GM19324 (cell line): Measurements from ENCODE around the gene UBN1.
"Not testable (repeated sequence)": the region's sequence is repeated elsewhere in the genome, so short reads cannot be mapped to it uniquely, and the experiment has no call there.

Source experiments
- ATAC-seq: cut with Tn5 transposase; IDR thresholded peaks from one replicate; pipeline ENCODE4 v1.9.1; 2021; ENCODE audit warnings: mild to moderate bottlenecking, moderate library complexity; ENCODE audit not compliant: unreplicated experiment, low FRiP score

Gene UBN1

GRCh38 chr16:4925293-4925607, 78.0 kb downstream of the UBN1 start:
- ATAC-seq, result no peak

DNA sequence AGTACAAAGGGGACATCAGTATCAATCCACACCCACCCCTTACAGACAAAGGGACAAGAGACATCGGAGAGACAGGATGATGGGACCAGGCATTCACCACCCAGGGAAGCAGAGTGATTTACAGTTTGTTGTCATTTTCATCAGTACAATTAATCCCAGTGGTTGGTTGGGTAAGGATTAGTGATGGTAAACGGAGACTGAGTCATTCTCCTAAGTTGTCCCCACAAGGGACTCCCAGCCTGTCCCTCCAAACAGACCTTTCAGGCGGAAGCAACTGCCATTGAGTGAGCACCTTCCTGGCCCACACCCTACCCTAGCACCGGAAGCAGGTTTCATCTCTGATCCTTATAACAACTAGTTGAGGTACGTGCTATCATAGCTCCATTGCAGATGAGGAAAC, 78.5 kb downstream of the UBN1 start:
- ATAC-seq, result no peak

DNA sequence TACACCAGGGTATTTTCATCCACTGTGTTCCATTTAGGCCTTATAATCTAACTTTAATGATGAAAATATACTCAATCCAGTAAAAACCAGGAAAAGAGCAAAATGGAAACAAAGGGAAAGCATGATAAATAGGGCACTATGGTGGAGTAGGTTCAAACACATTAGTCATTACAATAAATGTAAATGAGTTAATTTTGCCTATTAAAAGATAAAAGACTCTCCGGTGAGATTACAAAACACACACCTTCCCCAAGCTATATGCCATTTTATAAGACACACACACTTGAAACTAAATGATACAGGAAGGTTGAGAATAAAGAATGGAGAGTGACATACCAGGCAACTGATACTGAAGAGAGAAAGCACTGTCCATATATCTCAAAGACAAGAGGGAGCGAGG, 79.6 kb downstream of the UBN1 start:
- ATAC-seq, result no peak

DNA sequence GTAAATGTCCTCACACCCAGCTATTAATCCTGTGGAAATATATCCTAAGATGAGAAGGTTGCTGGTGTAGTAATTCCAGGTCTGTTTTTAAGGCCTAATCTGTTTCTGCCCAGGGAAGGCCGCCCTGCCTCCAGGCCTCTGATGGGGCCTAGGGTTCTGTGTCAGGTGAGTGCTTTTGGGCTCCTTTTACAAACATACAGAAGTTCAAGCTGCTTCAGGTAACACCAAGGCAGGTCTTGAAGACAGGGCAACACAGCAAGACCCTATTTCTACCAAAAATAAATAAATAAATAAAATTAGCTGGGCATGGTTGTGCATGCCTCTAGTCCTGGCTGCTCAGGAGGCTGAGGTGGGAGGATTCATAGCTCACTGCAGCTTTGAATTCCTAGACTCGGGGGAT, 80.4 kb downstream of the UBN1 start:
- no peak for ATAC-seq

DNA sequence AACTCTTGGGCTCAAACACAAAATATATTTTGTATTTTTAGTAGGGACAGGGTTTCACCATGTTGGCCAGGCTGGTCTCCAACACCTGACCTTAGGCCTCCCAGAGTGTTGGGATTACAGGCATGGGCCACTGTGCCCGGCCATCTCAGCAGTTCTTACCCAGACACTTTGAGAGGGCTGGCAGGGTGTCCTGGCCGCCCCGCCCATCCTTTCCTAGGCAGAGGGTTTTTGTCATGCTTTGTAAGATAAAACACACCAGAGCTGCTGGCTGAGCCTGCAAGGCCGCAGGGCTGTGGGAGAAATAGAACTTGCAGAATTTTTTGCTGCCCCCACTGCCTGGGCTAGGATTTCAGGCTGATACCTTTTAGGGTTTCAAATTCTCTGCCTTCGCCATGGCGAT, 80.9 kb downstream of the UBN1 start:
- no peak for ATAC-seq

DNA sequence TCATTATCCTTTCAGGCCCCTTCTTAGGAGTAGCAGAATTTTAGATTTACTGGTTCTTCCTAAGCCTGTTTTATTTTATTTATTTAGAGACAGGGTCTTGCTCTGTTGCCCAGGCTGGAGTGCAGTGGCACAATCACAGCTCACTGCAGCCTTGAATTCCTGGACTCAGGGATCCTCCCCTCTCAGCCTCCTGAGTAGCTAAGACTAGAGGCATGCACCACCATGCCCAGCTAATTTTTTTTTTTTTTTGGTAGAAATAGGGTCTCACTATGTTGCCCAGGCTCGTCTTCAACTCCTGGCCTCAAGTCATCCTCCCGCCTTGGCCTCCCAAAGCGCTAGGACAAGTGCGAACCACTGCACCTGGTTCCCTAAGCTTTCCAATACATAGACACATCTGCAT, 82.3 kb downstream of the UBN1 start:
- not testable (repeated sequence) for ATAC-seq

GRCh38 chr16:4931381-4931780, 84.1 kb downstream of the UBN1 start:
- ATAC-seq, result no peak
